ENCODE results near the gene BHLHE41. TPM values are rescaled to one million over a fixed set of nuclear protein-coding genes. Genes with fewer than 3 reads are reported as not detected.

The BHLHE41 gene
- total RNA-seq, 1 experiment from 2014 or later: 147 TPM

- Histone ChIP-seq H3K36me3 (ENCODE audit: control insufficient read depth, insufficient read depth, low read length) (no peaks in the 10 kb centered on the region), H3K4me3 (ENCODE audit: low read depth in 2 of 2, low read length in 2 of 2) (no peak overlapping the region), H3K27ac (ENCODE audit: low read length) (peak overlapping the region; percentile 32; the same call in 1 of the 2 replicates), H3K27me3 (ENCODE audit: control insufficient read depth, insufficient read depth, low read length) (no peaks in the 10 kb centered on the region), H3K9me3 (ENCODE audit: control insufficient read depth, insufficient read depth, low read depth, low read length) (no peaks in the 10 kb centered on the region), H3K4me1 (ENCODE audit: control insufficient read depth, insufficient read depth, low read length) (peaks cover 38% of the 10 kb centered on the region)
- in situ Hi-C loops (cut with HindIII; ENCODE audit: low pct_unique_long_range_greater_than_20kb, low sequenced_read_pairs) (no loop called here), intact Hi-C loops (cut with micrococcal nuclease; ENCODE audit: unreplicated experiment) (no loop called here)
- TF ChIP-seq POLR2AphosphoS5 (IDR thresholded peaks at IDR 0.05; ENCODE audit: low read depth, low read length): no peak
- no peak for TF ChIP-seq CTCF (IDR thresholded peaks at IDR 0.05)
- no peak for TF ChIP-seq TCF7L2 (IDR thresholded peaks at IDR 0.05; ENCODE audit: low read depth, low read length)
- TF ChIP-seq REST (IDR thresholded peaks at IDR 0.05; ENCODE audit: insufficient read depth in 1 of 2, low read depth in 2 of 2, low read length in 1 of 2): no peak
- no peak for TF ChIP-seq SIN3A (IDR thresholded peaks at IDR 0.05; ENCODE audit: borderline replicate concordance, insufficient read depth, low read depth, low read length)
- BruUV-seq (replicated peaks): no TSS peak
- ATAC-seq: no peak
- CTCF ChIA-PET: interaction anchor here (0.7 to 1.5 kb wide), 4 partner anchors 55 to 657 kb away, joined by 3 to 5 read pairs (median 4); no protein-coding TSS in a partner anchor
- POLR2A ChIA-PET: interaction anchor here (0.6 to 0.7 kb wide), 2 partner anchors 187 to 409 kb away, joined by 3 to 14 read pairs; no protein-coding TSS in a partner anchor
- no peak for DNase-seq (ENCODE audit: low read depth, low spot score)
Measured at GRCh38 chr12:26092346-26093105, 32.3 kb downstream of the BHLHE41 start.

GRCh38 chr12:26091822-26092221, 33.0 kb downstream of the BHLHE41 start:
- intact Hi-C loops (cut with micrococcal nuclease; ENCODE audit: unreplicated experiment): no loop called here
- Histone ChIP-seq H3K27me3 (ENCODE audit: control insufficient read depth, insufficient read depth, low read length) (no peaks in the 10 kb centered on the region), H3K36me3 (ENCODE audit: control insufficient read depth, insufficient read depth, low read length) (no peaks in the 10 kb centered on the region), H3K4me1 (ENCODE audit: control insufficient read depth, insufficient read depth, low read length) (peaks cover 31% of the 10 kb centered on the region), H3K27ac (ENCODE audit: low read length) (peak overlapping the region; percentile 58), H3K4me3 (ENCODE audit: low read depth in 2 of 2, low read length in 2 of 2) (no peak overlapping the region), H3K9me3 (ENCODE audit: control insufficient read depth, insufficient read depth, low read depth, low read length) (no peaks in the 10 kb centered on the region)
- no TSS peak for BruUV-seq (replicated peaks)
- DNase-seq (ENCODE audit: low read depth, low spot score) (no peak), ATAC-seq (peak; percentile 54; the same call in 1 of the 2 replicates)
- CTCF ChIA-PET: interaction anchor here (0.7 to 1.5 kb wide), 5 partner anchors 21 to 656 kb away, joined by 3 to 5 read pairs (median 4); no protein-coding TSS in a partner anchor
- in situ Hi-C loops (cut with HindIII; ENCODE audit: low pct_unique_long_range_greater_than_20kb, low sequenced_read_pairs): no loop called here
- POLR2A ChIA-PET: no interaction called here
- TF ChIP-seq TCF7L2 (IDR thresholded peaks at IDR 0.05; ENCODE audit: low read depth, low read length) (no peak), CTCF (IDR thresholded peaks at IDR 0.05) (peak; percentile 79)

Data from Panc1 (cell line).